Stimulated activated CD8-positive, alpha-beta memory T cell treated with anti-CD3 and anti-CD28 coated beads, Interleukin-15, amount 100 ng/mL, for 4 hours (primary cell): ENCODE data around the gene CHRM4.
"Not testable (repeated sequence)": the region's sequence is repeated elsewhere in the genome, so short reads cannot be mapped to it uniquely, and the experiment has no call there.

Experiments used
- DNase-seq, 2 donors: peaks; one replicate each; pipeline ENCODE4 v3.0.0-alpha.2; 2020; ENCODE audit warnings: low read depth in 2 of 2

The CHRM4 gene

GRCh38 chr11:46381819-46382645 lies 9.5 kb downstream of the CHRM4 start:
- no peak for DNase-seq

DNA sequence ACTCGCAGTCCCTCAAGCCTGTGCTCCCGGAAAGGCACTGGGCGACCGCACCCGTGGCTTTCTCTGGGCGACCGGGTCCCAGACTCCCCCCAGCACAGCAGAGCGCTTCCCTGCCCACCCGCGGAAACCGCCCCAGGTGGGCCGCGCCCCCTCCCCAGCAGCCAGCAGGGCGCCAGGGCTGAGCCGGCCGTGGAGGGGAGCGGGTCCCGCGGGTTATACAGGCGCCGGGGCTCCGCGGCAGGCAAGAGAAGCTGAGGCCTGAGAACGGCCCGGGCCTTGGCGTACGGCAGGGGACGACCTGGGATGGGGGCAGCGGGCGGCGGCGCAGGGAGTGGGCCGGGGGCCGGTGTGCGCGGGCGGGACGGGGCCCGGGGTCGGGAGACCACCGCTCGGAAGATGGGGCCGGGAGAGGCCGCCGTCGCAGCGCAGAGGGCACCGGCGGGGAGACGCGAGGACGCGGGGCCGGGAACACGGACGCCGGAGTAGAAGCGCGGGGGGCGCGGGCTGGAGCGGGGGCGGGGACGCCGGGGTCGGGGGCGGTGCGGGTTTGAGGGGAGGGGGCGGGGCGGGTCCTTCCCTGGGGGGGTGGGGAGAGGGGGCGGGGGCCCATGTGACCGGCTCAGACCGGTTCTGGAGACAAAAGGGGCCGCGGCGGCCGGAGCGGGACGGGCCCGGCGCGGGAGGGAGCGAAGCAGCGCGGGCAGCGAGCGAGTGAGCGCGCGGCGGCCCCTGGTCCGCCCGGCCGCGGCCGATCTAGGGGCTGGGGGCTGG lies 10.3 kb downstream of the CHRM4 start, which contains the start of gene MDK:
TSS of gene MDK (plus strand) at position 622 of the 771 bp plus-strand sequence. CDS start 389 bp downstream, outside the sequence.
- no peak for DNase-seq

DNA sequence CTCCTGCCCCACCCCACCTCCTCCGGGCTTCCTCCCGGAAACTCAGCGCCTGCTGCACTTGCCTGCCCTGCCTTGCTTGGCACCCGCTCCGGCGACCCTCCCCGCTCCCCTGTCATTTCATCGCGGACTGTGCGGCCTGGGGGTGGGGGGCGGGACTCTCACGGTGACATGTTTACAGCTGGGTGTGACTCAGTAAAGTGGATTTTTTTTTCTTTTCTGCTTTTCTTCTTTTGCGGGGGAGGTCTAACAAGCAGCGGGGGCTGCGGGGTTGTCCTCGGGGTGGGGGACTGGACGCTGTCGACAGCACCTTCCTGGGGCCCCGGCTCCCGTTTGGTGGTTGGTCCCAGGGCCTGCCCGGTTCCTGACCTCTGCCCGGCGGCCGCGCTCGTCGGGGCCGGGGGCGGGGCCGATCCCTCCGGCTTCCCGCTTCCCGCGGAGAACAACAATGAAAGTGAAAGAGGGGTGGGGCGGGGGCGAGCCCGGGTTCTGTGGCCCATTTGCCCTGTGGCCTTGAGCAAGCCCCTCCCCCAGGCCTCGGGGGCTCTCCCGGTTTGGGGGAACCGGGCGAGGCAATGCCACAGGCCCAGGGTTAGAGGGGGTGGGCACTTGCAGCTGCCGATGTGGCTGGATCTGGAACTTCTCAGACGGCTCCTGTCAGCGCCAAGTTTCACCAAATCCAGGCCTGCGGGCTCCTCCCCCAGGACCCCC lies 11.1 kb downstream of the CHRM4 start:
- peak; percentile 44 to 49 for DNase-seq

DNA sequence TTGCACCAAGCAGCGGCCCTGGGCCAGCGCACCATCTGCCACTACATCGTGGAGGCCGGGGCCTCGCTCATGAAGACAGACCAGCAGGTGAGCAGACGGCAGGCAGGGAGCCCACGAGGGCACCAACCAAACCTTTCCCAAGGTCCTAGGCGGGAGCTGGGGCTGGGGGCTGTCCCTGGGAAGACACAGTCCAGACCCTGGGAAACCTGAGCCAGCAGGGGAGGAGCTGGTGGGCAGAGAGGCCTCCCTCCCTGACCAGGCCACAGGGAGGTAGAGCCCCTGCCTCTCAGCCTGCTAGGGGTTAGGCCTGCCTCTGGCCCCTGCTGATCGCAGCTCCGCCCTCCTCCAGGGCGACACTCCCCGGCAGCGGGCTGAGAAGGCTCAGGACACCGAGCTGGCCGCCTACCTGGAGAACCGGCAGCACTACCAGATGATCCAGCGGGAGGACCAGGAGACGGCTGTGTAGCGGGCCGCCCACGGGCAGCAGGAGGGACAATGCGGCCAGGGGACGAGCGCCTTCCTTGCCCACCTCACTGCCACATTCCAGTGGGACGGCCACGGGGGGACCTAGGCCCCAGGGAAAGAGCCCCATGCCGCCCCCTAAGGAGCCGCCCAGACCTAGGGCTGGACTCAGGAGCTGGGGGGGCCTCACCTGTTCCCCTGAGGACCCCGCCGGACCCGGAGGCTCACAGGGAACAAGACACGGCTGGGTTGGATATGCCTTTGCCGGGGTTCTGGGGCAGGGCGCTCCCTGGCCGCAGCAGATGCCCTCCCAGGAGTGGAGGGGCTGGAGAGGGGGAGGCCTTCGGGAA lies 11.9 kb downstream of the CHRM4 start:
- DNase-seq = not testable (repeated sequence)

- no peak for DNase-seq
These were observed 12.6 kb downstream of the CHRM4 start for GRCh38 chr11:46378811-46379481.

GRCh38 chr11:46378296-46378695 lies 13.3 kb downstream of the CHRM4 start:
- no peak for DNase-seq

DNA sequence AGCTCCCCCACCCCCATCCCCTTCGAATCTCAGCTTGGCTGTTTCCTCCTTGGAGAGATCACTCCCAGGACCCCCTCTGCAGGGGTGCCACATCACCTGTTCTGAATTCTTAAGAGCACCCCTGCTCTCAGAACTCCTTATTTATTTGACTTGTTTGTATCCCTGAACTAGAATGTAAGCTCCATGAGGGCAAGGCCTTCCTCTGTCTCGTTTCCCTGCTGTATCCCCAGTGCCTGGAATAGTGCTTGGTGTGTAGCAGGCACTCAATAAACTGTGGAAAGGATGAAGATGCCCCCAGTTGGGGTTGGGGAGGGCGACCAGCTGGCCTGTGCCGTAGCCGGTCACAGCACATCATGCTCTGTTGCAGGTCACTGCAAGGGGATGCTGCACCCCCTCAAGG lies 13.7 kb downstream of the CHRM4 start:
- DNase-seq = no peak

DNA sequence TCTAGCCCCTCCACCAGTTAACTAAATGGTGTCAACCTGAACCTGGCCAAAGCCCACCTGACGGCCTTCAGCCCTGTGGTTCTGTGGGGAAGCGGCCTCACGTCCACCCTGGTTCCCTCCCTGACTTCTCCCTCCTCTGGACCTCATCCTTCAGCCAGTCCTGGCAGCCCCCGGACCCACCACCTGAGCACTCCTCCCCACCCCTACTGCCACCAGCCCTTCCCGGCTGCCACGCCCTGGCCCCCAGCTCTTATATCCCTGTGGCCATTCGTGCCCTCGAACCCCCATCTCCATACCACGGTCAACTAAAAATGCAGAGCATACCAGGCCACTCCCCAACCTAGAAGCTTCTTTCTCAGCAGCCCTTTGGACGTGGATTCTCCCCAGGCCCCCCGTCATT lies 14.3 kb downstream of the CHRM4 start:
- DNase-seq = no peak

DNA sequence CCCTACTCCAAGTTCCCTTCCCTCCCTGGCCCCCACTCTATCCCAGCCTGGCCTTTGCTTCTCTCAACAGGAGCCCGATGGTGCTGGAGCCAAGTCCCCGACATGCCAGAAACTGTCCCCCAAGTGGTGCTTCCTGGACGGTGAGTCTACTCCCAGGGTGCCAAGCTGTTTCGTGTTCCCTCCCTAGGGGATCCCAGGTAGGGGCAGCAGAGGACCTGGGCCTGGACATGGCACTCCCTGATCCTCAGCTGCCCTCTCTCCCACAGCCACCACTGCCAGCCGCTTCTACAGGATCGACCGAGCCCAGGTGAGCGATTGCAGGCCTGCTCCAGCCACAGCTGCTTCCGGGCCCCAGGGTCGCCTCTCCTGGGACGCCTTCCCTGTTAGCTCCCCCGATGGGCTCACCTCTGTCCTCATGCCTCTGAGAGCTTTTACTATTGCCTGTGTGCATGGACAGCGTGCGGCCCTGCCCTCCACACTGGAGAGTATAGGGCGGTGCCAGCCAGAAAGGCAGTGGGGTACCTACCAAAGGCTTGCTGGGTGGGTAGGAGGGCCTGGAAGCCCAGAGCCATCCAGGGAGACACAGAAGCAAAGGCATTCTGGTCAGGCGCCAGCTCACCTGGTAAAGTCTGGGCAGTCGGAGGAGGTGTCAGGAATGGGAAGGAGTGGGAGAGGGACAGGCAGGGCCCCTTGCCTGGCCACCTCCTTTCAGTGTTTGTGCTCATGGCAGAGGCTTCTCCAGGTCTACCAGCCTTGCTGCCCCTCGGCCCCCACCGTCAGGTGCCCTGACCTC lies 15.1 kb downstream of the CHRM4 start:
- no peak for DNase-seq

- DNase-seq = no peak
These were observed 16.0 kb downstream of the CHRM4 start for GRCh38 chr11:46375392-46376101.

GRCh38 chr11:46374815-46375214 lies 16.8 kb downstream of the CHRM4 start:
- no peak for DNase-seq

- no peak for DNase-seq
These were observed 17.5 kb downstream of the CHRM4 start for GRCh38 chr11:46373787-46374740.

DNA sequence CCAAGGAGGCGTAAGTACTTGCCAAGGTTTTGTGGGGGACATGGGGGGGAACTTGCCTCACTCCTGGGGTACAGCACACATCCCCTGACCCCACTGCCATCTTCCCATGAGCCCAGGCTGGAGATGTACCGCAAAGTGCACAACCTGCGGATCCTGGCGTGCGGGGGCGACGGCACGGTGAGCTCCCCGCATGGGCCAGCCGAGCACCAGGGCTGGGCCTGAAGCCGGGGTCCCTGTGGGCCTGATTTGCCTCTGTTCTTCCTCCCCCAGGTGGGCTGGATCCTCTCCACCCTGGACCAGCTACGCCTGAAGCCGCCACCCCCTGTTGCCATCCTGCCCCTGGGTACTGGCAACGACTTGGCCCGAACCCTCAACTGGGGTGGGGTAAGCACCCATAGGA lies 19.1 kb downstream of the CHRM4 start:
- DNase-seq = not testable (repeated sequence)

GRCh38 chr11:46372086-46372485 lies 19.5 kb downstream of the CHRM4 start:
- no peak for DNase-seq

- not testable (repeated sequence) for DNase-seq
These were observed 20.3 kb downstream of the CHRM4 start for GRCh38 chr11:46371262-46371661.

GRCh38 chr11:46370253-46370652 lies 21.3 kb downstream of the CHRM4 start:
- DNase-seq = no peak

DNA sequence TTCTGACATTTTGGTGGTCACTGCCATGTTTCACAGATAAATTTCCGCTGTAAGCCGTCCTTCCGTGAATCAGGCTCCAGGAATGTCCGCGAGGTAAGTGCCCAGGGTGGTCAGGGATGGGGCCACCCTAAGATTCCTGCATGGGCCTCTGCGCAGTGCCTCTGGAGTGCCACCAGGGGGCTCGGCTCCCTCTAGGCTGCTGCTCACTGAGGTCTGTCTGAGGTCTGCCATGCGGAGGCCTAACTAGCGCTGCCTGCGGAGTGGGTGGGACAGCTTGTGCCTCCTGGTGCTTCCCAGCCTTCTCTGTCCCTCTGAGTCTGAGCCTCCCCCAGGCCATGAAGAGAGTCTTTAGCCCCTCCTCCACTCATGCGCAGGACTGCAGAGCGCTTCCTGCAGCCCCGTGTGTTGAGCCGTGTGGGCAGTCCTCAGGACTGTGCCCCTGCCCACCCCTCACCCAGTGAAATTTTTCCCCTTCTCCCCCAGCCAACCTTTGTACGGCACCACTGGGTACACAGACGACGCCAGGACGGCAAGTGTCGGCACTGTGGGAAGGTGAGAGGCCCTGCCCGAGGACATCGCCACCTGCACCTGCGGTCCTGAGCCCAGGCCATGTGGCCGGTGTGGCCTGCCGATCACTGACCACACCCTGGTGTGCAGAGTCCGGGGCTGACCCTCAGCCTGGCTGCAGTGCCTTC lies 22.0 kb downstream of the CHRM4 start:
- peak in 1 of 2 donors; percentile 33 for DNase-seq

- no peak for DNase-seq
These were observed 23.7 kb downstream of the CHRM4 start for GRCh38 chr11:46367916-46368267.
